DMS153 treated with DMSO at 0.1 percent for 48 hours (cell line): ENCODE measurements around the gene SLC1A7.

Source experiments
- DNase-seq: peaks from one replicate; lab custom pipeline; 2025; ENCODE audit not compliant: unreplicated experiment; lab: John Stamatoyannopoulos, UW

The SLC1A7 gene

GRCh38 chr1:53116933-53117600 is 25.4 kb downstream of the SLC1A7 start:
- no peak for DNase-seq

GRCh38 chr1:53116307-53116810 is 26.1 kb downstream of the SLC1A7 start:
- no peak for DNase-seq

GRCh38 chr1:53115403-53116306 is 26.8 kb downstream of the SLC1A7 start:
- no peak for DNase-seq

- no peak for DNase-seq
Observed at GRCh38 chr1:53114581-53115400, 27.6 kb downstream of the SLC1A7 start.

- DNase-seq = no peak
Observed at GRCh38 chr1:53114090-53114489, 28.3 kb downstream of the SLC1A7 start.

GRCh38 chr1:53112861-53113260 is 29.6 kb downstream of the SLC1A7 start:
- no peak for DNase-seq

GRCh38 chr1:53112271-53112774 is 30.1 kb downstream of the SLC1A7 start:
- DNase-seq = no peak

- no peak for DNase-seq
Observed at GRCh38 chr1:53111693-53112092, 30.7 kb downstream of the SLC1A7 start.

- no peak for DNase-seq
Observed at GRCh38 chr1:53111073-53111556, 31.3 kb downstream of the SLC1A7 start.

GRCh38 chr1:53110370-53111072 is 31.9 kb downstream of the SLC1A7 start:
- no peak for DNase-seq

- DNase-seq = no peak
Observed at GRCh38 chr1:53108646-53109580, 33.5 kb downstream of the SLC1A7 start.

- DNase-seq = peak; percentile 18
Observed at GRCh38 chr1:53107570-53108322, 34.7 kb downstream of the SLC1A7 start.

- DNase-seq = no peak
Observed at GRCh38 chr1:53107090-53107489, 35.3 kb downstream of the SLC1A7 start.

- no peak for DNase-seq
Observed at GRCh38 chr1:53104289-53104913, 38.0 kb downstream of the SLC1A7 start.

GRCh38 chr1:53094533-53094919 is 47.9 kb downstream of the SLC1A7 start:
- no peak for DNase-seq

- no peak for DNase-seq
Observed at GRCh38 chr1:53093778-53094532, 48.5 kb downstream of the SLC1A7 start.

- DNase-seq = no peak
Observed at GRCh38 chr1:53093451-53093754, 49.0 kb downstream of the SLC1A7 start.
